H7 (cell line): ENCODE measurements around the gene TNRC6C. TPM values are rescaled to one million over a fixed set of nuclear protein-coding genes. Genes with fewer than 3 reads are reported as not detected.
"Not testable (repeated sequence)": the region's sequence is repeated elsewhere in the genome, so short reads cannot be mapped to it uniquely, and the experiment has no call there.

Source experiments
- DNase-seq: peaks from one replicate; pipeline ENCODE4 v3.0.0; 2012
- H3K27me3 ChIP-seq: 2 replicates; pipeline ENCODE4 v1.6.0; 2011; ENCODE audit warnings: mild to moderate bottlenecking, low read length; ENCODE audit not compliant: control insufficient read depth, insufficient read depth
- H3K36me3 ChIP-seq: replicated peaks from 2 replicates; pipeline ENCODE4 v1.5.1; 2011; ENCODE audit warnings: low read length; ENCODE audit not compliant: control insufficient read depth, insufficient read depth
- H3K4me3 ChIP-seq: 2 replicates; pipeline ENCODE4 v1.5.1; 2011; ENCODE audit warnings: low read depth, mild to moderate bottlenecking, control low read depth, low read length, moderate library complexity; ENCODE audit not compliant: insufficient read depth
- total RNA-seq: library from RNA; depleted of rRNA; stranded (reverse); fragments of >200 nt; shearing (Covaris generic); gene quantifications from 2 replicates; pipeline ENCODE4 v1.2.3, GENCODE V29; 2014

The TNRC6C gene
- total RNA-seq, 1 experiment from 2014 or later, result 8.9 TPM

- H3K27me3 ChIP-seq, result no peaks in the 10 kb centered on the region
- peaks cover 8% of the 10 kb centered on the region for H3K36me3 ChIP-seq
- no peak overlapping the region for H3K4me3 ChIP-seq
- DNase-seq, result no peak
These were observed 90.1 kb downstream of the TNRC6C start for GRCh38 chr17:78048346-78049292.

DNA sequence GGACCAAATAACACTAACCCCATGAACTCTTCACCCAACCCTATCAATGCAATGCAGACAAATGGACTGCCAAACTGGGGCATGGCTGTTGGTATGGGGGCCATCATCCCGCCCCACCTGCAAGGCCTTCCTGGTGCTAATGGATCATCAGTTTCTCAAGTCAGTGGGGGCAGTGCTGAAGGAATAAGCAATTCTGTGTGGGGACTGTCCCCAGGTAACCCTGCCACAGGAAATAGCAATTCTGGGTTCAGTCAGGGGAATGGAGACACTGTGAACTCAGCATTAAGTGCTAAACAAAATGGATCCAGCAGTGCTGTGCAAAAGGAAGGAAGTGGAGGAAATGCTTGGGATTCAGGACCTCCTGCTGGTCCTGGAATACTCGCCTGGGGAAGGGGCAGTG, 91.1 kb downstream of the TNRC6C start:
- Histone ChIP-seq H3K36me3 (peaks cover 11% of the 10 kb centered on the region), H3K27me3 (no peaks in the 10 kb centered on the region), H3K4me3 (no peak overlapping the region)
- no peak for DNase-seq

DNA sequence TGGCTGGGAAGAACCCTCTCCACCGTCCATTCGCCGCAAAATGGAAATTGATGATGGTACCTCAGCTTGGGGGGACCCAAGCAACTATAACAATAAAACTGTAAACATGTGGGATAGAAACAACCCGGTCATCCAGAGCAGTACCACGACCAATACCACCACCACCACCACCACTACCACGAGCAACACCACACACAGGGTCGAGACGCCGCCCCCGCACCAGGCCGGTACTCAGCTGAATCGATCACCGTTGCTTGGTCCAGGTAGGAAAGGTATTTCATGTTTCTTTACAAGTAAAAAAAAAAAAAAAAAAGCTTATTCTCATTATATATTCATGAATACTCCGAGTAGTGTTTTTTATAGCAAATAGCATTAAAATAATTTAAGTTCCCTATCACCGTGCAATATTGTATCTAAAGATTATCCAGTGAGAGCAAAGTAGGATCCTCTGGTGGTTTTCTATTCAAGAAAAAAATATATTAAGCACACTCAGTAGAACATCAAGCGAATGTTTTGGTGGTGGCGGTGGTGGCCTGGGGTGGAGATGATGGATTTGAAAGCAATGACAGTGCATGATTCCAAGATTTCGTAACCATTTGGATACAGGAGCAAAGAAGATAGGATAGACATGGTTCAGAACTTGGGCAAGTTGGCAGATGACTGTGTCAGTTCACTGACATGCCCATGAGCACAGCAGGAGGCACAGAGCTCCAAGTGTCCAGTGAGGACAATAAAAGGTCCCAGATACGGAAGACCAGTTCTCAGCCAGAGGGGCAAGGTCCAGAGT, 92.9 kb downstream of the TNRC6C start:
- no peak overlapping the region for H3K4me3 ChIP-seq
- H3K27me3 ChIP-seq, result no peaks in the 10 kb centered on the region
- H3K36me3 ChIP-seq, result peaks cover 11% of the 10 kb centered on the region
- DNase-seq, result no peak

DNA sequence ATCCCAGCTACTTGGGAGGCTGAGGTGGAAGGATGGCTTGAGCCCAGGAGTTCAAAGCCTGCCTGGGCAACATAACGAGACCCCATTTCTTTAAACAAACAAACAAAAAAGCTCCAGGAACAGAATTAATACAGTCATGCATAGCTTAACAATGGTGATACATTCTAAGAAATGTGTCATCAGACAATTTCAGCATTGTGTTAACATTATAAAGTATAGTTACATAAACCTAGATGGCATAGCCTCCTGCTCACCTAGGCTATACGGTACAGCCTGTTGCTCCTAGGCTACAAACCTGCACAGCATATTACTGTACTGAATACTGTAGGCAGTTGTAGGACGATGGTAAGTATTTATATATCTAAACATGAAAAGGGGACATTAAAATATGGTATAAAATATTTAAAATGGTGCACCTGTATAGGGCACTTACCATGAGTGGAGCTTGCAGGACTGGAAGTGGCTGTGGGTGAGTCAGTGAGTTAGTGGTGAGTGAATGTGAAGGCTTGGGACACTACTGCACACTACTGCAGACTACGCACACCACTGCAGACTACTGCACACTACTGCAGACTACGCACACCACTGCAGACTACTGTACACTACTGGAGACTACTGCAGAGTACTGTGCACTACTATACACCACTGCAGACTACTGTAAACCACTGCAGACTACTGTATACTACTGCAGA, 95.4 kb downstream of the TNRC6C start:
- Histone ChIP-seq H3K36me3 (peaks cover 9% of the 10 kb centered on the region), H3K27me3 (no peaks in the 10 kb centered on the region), H3K4me3 (no peak overlapping the region)
- DNase-seq, result no peak

GRCh38 chr17:78057113-78057740, 98.7 kb downstream of the TNRC6C start:
- no peak for DNase-seq
- no peak overlapping the region for H3K4me3 ChIP-seq
- H3K36me3 ChIP-seq, result peaks cover 2% of the 10 kb centered on the region; the same call in 1 of the 2 replicates
- no peaks in the 10 kb centered on the region for H3K27me3 ChIP-seq

DNA sequence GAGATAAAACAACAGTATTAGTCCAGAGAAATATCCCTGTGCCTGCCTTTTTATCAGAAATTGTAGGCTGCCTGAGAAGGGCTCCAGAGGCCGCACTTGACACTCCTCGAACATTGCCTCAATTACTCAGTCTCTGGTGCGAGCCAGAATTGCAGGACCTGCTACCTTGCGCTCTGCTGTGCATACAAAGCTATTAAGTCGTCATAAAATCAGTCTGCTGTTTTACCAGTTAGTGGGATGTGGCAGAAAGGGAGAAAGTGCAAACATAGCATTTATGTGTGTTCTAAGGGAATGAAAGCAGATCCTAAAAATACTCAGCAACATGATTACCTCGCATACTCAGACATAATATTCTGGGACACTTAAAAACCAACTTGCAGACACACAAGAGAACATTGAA, 99.5 kb downstream of the TNRC6C start:
- no peak overlapping the region for H3K4me3 ChIP-seq
- H3K36me3 ChIP-seq, result peaks cover 2% of the 10 kb centered on the region; the same call in 1 of the 2 replicates
- no peaks in the 10 kb centered on the region for H3K27me3 ChIP-seq
- no peak for DNase-seq

GRCh38 chr17:78058581-78058980, 100.1 kb downstream of the TNRC6C start:
- DNase-seq, result no peak
- no peaks in the 10 kb centered on the region for H3K27me3 ChIP-seq
- no peak overlapping the region for H3K4me3 ChIP-seq

GRCh38 chr17:78062596-78062995, 104.1 kb downstream of the TNRC6C start:
- Histone ChIP-seq H3K36me3 (no peaks in the 10 kb centered on the region), H3K4me3 (no peak overlapping the region), H3K27me3 (no peaks in the 10 kb centered on the region)
- DNase-seq, result no peak

More at GRCh38 chr17:78058581-78058980, 100.1 kb downstream of the TNRC6C start:
- peaks cover 2% of the 10 kb centered on the region; the same call in 1 of the 2 replicates for H3K36me3 ChIP-seq

- no peaks in the 10 kb centered on the region for H3K36me3 ChIP-seq
- no peaks in the 10 kb centered on the region for H3K27me3 ChIP-seq
- no peak for DNase-seq
- no peak overlapping the region for H3K4me3 ChIP-seq
These were observed 105.0 kb downstream of the TNRC6C start for GRCh38 chr17:78063489-78063888.

GRCh38 chr17:78064708-78065107, 106.2 kb downstream of the TNRC6C start:
- Histone ChIP-seq H3K4me3 (no peak overlapping the region), H3K27me3 (no peaks in the 10 kb centered on the region), H3K36me3 (no peaks in the 10 kb centered on the region)
- DNase-seq, result no peak

- DNase-seq, H3K4me3 ChIP-seq, H3K36me3 ChIP-seq, H3K27me3 ChIP-seq: not testable (repeated sequence)
These were observed 108.5 kb downstream of the TNRC6C start for GRCh38 chr17:78066976-78067375.

DNA sequence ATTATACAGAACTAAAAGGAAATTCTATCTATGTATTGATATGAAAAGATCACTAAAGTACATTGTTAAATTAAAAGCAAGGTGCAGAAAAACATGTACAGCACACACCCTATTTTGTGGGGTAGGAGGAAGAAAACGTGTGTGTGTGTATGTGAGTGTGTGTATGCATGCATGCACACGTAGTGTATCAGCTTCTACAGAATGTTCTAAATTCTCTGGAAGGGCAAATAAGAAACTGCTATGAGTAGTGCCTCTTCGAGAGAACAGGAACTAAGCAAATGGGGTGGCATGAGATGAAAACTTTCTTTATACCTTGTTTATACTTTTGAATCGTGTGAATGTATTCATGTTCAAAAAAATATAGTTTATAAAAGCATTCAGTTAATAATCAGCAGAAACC, 111.2 kb downstream of the TNRC6C start:
- no peak overlapping the region for H3K4me3 ChIP-seq
- peaks cover 11% of the 10 kb centered on the region for H3K36me3 ChIP-seq
- DNase-seq, result no peak
- no peaks in the 10 kb centered on the region for H3K27me3 ChIP-seq

GRCh38 chr17:78072961-78073360, 114.5 kb downstream of the TNRC6C start:
- Histone ChIP-seq H3K27me3 (no peaks in the 10 kb centered on the region), H3K4me3 (no peak overlapping the region), H3K36me3 (peaks cover 18% of the 10 kb centered on the region)
- no peak for DNase-seq

DNA sequence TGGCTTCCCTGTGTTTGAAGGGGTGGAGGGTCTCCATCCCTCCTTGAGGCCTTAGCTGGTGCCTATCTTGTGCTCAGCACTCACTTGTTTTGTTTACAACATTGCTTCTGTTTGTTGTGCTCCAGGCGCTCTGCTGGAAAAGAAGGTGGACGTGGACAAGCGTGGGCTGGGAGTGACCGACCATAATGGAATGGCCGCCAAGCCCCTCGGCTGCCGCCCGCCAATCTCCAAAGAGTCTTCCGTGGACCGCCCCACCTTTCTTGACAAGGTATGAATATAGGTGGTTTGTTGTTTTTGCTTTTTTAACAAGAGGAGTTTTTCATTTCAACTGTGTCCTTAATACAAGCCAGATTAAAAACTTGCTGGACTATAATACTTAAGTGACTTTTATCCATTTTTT, 116.5 kb downstream of the TNRC6C start:
- no peak for DNase-seq
- peaks cover 23% of the 10 kb centered on the region for H3K36me3 ChIP-seq
- no peaks in the 10 kb centered on the region for H3K27me3 ChIP-seq
- H3K4me3 ChIP-seq, result no peak overlapping the region
